GM13976 (cell line): ENCODE measurements around the gene INTS4.
"Not testable (repeated sequence)": the region's sequence is repeated elsewhere in the genome, so short reads cannot be mapped to it uniquely, and the experiment has no call there.

Experiments
- DNase-seq: peaks from one replicate; pipeline ENCODE4 v3.0.0; 2012; ENCODE audit warnings: low spot score
- CTCF ChIP-seq: IDR thresholded peaks from 2 replicates; pipeline ENCODE4 v1.5.1; 2012; ENCODE audit warnings: borderline replicate concordance, mild to moderate bottlenecking; ENCODE audit not compliant: insufficient read depth; ENCODE audit errors: extremely low read depth, missing control alignments, control extremely low read depth
- in situ Hi-C: fragments of 300-500 bp; cut with MboI; formaldehyde crosslinking; loops from one replicate; pipeline ENCODE4 v1.12.0; 2022; ENCODE audit warnings: low sequenced_read_pairs, mixed read lengths, inconsistent platforms; ENCODE audit not compliant: unreplicated experiment

Gene INTS4

GRCh38 chr11:77876045-77876444, 118.4 kb downstream of the INTS4 start:
- no peak for TF ChIP-seq CTCF
- no peak for DNase-seq
- in situ Hi-C loops = no loop called here

DNA sequence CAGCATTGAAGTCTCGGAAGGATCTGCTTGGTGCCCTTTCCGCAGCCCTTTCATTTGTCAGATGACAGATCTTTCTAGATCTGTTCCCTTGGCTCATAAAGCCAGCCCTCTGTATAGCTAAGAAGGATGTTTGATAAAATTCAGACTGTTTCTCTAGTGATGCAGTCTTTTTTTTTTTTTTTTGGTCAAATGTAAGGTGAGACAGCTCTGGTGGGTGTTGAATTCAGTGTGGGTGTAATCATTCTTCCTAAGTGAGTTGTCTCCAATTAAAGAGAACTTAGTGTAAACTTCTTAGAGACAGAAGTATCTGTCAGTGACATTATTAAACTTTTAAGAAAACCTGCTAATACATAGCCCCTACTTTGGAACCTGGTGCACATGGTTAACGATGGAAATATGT, 120.3 kb downstream of the INTS4 start:
- no peak for DNase-seq
- no peak for TF ChIP-seq CTCF
- in situ Hi-C loops = no loop called here

- no peak for DNase-seq
- in situ Hi-C loops = no loop called here
- no peak for TF ChIP-seq CTCF
These were observed 121.1 kb downstream of the INTS4 start for GRCh38 chr11:77873345-77873744.

DNA sequence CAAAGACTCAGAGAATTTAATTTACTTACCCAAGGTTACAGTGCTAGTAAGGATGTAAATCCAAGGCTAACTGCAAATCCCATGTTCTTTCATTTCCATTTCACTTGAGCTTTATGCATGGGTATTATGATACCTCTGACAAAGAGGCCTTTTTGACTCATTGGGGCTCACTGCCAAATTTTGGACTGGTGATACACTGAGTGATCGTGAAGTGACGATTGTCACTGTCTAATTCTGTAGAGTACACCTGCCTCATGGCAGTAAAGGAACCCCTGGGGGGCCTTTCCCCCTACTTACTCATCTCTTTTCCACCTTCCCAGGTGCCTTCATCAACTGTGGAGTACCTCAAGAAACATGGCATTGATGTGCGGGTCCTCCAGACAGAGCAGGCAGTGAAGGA, 122.6 kb downstream of the INTS4 start:
- DNase-seq = no peak
- TF ChIP-seq CTCF = no peak
- in situ Hi-C loops = no loop called here

DNA sequence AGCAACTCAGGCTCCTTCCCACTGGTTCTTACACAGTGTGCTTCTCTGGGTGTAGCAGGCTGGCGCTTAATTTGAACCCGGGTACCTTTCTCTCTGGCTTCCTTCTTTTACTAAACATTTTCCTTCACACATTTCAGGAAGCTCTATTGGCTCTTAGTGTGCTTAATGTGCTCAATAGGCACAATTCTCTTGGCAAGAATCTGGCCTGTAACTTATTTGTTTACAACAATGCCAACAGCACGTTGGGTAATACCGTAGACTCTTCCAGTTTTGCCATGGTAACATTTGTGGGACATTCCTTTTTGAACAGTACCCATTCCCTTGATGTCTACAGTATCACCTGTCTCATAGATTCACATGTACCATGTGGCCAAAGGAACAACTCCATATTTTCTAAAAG, 125.7 kb downstream of the INTS4 start:
- DNase-seq = no peak
- TF ChIP-seq CTCF = no peak
- in situ Hi-C loops = no loop called here

DNA sequence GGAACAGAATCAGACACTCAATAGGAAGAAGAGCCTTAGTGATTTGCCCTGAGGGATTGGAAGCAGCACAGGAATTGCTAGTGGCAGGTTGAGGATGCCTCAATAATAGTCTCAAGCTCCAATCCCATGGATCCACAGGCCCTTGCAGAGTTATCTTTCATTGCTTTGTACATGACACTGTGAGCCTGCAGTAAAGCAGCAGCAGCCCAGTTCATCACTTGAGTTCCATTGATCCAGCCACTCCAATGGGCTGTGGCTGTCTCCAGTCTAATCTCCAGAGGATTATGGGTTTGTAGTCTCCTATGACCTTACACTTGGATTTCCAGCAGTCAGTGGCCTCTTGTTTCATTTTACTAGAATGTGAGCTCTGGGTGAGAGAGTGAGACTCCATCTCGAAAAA, 128.1 kb downstream of the INTS4 start:
- TF ChIP-seq CTCF = no peak
- DNase-seq = no peak
- in situ Hi-C loops = no loop called here

- no peak for TF ChIP-seq CTCF
- DNase-seq = no peak
- in situ Hi-C loops = no loop called here
These were observed 128.7 kb downstream of the INTS4 start for GRCh38 chr11:77865805-77866204.

DNA sequence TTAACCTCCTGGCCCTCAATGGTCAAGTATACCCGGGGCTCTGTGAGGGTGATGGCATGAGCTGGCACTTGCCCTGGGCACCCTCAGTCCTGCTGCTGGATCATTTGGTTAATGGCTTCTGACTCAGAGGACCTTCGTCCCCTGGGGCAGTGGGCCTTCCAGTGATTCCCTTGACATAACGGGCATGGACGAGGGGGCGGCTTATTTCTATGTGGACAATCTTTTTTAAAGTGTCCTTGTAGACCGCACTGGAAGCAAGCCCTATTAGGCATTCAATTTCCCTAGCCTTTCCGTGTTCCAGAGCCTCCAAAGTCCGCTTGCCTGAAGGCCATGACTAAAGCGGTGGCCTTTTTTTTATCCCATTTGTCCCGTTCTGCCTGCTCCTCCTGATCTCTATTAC, 133.0 kb downstream of the INTS4 start:
- DNase-seq, in situ Hi-C loops: not testable (repeated sequence)

DNA sequence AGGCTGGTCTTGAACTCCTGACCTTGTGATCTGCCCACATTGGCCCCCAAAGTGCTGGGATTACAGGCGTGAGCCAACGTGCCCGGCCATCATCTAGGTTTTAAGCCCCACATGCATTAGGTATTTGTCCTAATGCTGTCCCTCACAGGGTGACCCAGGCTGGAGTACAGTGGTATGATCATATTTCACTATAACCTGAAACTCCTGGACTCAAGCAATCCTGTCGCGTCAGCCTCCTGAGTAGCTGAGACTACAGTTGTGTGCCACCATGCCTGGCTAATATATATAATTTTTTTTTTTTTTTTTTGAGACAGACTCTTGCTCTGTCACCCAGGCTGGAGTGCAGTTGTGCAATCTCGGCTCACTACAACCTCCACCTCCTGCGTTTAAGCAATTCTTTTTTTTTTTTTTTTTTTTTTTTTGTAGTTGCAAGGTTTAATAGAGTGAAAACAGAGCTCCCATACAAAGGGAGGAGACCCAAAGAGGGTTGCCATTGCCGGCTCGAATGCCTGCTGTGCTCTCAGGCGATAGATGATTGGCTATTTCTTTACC, 136.5 kb downstream of the INTS4 start:
- in situ Hi-C loops, DNase-seq: not testable (repeated sequence)
